ENCODE data around the gene NADSYN1. TPM values are rescaled to one million over a fixed set of nuclear protein-coding genes. Genes with fewer than 3 reads are reported as not detected.

The NADSYN1 gene
- total RNA-seq, 4 donors from 2014 or later = 144 to 271 (median 195) TPM

GRCh38 chr11:71433648-71434450, 19.2 kb upstream of the NADSYN1 start:
- no peaks in the 10 kb centered on the region for H3K9me3 ChIP-seq
- peaks cover 0 to 4% (median 0%) of the 10 kb centered on the region in 4 donors for H3K36me3 ChIP-seq
- TF ChIP-seq, protein P1, sequence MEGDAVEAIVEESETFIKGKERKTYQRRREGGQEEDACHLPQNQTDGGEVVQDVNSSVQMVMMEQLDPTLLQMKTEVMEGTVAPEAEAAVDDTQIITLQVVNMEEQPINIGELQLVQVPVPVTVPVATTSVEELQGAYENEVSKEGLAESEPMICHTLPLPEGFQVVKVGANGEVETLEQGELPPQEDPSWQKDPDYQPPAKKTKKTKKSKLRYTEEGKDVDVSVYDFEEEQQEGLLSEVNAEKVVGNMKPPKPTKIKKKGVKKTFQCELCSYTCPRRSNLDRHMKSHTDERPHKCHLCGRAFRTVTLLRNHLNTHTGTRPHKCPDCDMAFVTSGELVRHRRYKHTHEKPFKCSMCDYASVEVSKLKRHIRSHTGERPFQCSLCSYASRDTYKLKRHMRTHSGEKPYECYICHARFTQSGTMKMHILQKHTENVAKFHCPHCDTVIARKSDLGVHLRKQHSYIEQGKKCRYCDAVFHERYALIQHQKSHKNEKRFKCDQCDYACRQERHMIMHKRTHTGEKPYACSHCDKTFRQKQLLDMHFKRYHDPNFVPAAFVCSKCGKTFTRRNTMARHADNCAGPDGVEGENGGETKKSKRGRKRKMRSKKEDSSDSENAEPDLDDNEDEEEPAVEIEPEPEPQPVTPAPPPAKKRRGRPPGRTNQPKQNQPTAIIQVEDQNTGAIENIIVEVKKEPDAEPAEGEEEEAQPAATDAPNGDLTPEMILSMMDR (IDR thresholded peaks at IDR 0.05) = no peak
- TF ChIP-seq POLR2AphosphoS5 (IDR thresholded peaks at IDR 0.05) = peak in 1 of 3 donors; percentile 19
- 74% methylated on average over 18 of the region's 19 CpGs; no CpG with 5 or more reads in 1 of the 2 donors for WGBS, 2 donors (ENCODE audit: low coverage in 1 of 2)
- DNase-seq = peak; percentile 72
- H3K27me3 ChIP-seq = no peaks in the 10 kb centered on the region
- H3K4me1 ChIP-seq = peaks cover 0 to 17% (median 12%) of the 10 kb centered on the region in 4 donors
- intact Hi-C loops (cut with DNase I; ENCODE audit: low total_unique reads) (no loop called here), in situ Hi-C loops (cut with MboI; ENCODE audit: low pct_ligation_motif_present in 1 of 4, low pct_unique_long_range_greater_than_20kb in 1 of 4, low sequenced_read_pairs in 3 of 4) (no loop called here)
- no peak overlapping the region for H3K4me3 ChIP-seq
- H3K27ac ChIP-seq = peak overlapping the region; percentile 17 to 79 (median 73)

DNA sequence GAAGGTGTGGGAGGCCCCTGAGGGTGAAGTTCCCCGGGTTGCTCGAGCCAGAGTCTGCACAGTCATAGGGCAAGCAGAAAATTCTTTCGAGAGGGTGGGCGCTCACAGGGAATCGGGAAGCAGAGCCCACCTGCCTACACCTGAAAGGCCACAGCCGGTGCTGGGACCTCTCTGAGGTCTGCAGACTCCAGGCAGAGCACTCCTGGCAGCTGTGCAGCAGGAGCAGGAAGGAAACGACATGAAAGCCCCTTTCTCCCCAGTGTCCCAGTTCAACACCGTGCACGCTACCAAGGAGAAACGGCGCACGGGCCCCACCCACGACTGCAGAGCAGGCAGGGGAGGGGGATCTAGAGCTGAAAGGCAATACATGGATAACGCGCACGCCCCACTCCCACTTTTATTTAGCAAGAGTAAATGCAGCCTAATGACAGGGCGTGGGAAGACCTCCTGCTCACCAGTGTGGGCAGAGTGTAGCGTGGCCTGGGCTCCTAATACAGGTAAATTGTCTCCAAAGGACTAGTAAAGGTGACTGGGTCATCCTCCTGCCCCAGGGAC, 18.4 kb upstream of the NADSYN1 start:
- H3K27ac ChIP-seq = no peak overlapping the region
- DNase-seq = no peak
- intact Hi-C loops (cut with DNase I; ENCODE audit: low total_unique reads) = no loop called here
- H3K27me3 ChIP-seq = no peaks in the 10 kb centered on the region
- H3K4me1 ChIP-seq = peaks cover 0 to 17% (median 12%) of the 10 kb centered on the region in 4 donors
- H3K36me3 ChIP-seq = peaks cover 0 to 4% (median 0%) of the 10 kb centered on the region in 4 donors
- TF ChIP-seq POLR2A (IDR thresholded peaks at IDR 0.05) (no peak), POLR2AphosphoS5 (IDR thresholded peaks at IDR 0.05) (no peak), EP300 (IDR thresholded peaks at IDR 0.05; ENCODE audit: low read depth) (no peak)
- TF ChIP-seq, protein P1 (IDR thresholded peaks at IDR 0.05) = no peak
- H3K9me3 ChIP-seq = no peaks in the 10 kb centered on the region
- 83 to 86% methylated on average over 5 to 18 of the region's 18 CpGs for WGBS, 2 donors (ENCODE audit: low coverage in 1 of 2)
- no peak overlapping the region for H3K4me3 ChIP-seq
- in situ Hi-C loops (cut with MboI; ENCODE audit: low pct_ligation_motif_present in 1 of 4, low pct_unique_long_range_greater_than_20kb in 1 of 4, low sequenced_read_pairs in 3 of 4) = no loop called here

DNA sequence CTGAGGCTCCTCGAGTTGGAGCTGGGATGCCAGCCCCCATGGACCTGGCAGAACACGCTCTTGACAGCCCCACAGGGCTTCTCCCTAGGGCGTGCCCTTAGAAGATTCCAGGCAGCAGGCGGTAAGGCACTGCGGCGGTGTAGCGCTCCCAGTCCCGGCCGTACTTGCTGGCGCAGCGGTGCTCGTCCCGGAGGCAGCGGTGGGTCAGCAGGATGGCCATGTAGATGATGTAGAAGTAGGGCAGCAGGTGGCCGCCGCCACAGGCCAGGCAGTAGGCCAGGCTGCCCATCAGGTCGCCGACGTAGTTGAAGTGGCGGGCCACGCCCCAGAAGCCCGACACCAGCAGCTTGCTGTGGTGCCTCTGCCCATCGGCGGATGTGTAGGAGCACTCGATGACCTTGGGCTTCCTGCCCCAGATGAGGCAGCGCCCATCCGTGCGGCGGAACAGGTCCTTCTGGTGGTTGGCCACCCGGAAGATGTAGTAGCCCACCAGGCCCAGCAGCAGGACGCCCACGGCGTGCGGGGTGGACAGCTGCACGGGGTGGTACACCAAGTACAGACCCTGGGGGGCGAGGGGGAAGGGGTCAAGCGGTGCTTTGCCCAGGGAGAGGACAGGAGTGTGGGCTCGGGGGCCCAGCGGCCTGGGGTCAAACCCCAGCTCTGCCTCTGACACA, 17.6 kb upstream of the NADSYN1 start:
- Histone ChIP-seq H3K4me3 (no peak overlapping the region), H3K4me1 (peaks cover 0 to 17% (median 12%) of the 10 kb centered on the region in 4 donors), H3K9me3 (no peaks in the 10 kb centered on the region), H3K27ac (no peak overlapping the region), H3K36me3 (peaks cover 0 to 4% (median 0%) of the 10 kb centered on the region in 4 donors), H3K27me3 (no peaks in the 10 kb centered on the region)
- TF ChIP-seq POLR2AphosphoS5 (IDR thresholded peaks at IDR 0.05) (no peak), POLR2A (IDR thresholded peaks at IDR 0.05) (no peak), EP300 (IDR thresholded peaks at IDR 0.05; ENCODE audit: low read depth) (no peak)
- TF ChIP-seq, protein P1 (IDR thresholded peaks at IDR 0.05) = no peak
- DNase-seq = no peak
- 95% methylated on average over 31 of the region's 39 CpGs; no CpG with 5 or more reads in 1 of the 2 donors for WGBS, 2 donors (ENCODE audit: low coverage in 1 of 2)
- in situ Hi-C loops (cut with MboI; ENCODE audit: low pct_ligation_motif_present in 1 of 4, low pct_unique_long_range_greater_than_20kb in 1 of 4, low sequenced_read_pairs in 3 of 4) = no loop called here
- intact Hi-C loops (cut with DNase I; ENCODE audit: low total_unique reads) = no loop called here

GRCh38 chr11:71436861-71437260, 16.1 kb upstream of the NADSYN1 start:
- DNase-seq = no peak
- Histone ChIP-seq H3K4me3 (no peak overlapping the region), H3K36me3 (peaks cover 0 to 10% (median 3%) of the 10 kb centered on the region in 4 donors), H3K9me3 (no peaks in the 10 kb centered on the region), H3K27ac (no peak overlapping the region), H3K27me3 (no peaks in the 10 kb centered on the region), H3K4me1 (peaks cover 0 to 17% (median 12%) of the 10 kb centered on the region in 4 donors)
- intact Hi-C loops (cut with DNase I; ENCODE audit: low total_unique reads) (no loop called here), in situ Hi-C loops (cut with MboI; ENCODE audit: low pct_ligation_motif_present in 1 of 4, low pct_unique_long_range_greater_than_20kb in 1 of 4, low sequenced_read_pairs in 3 of 4) (no loop called here)
- 90 to 93% methylated on average over 3 to 8 of the region's 8 CpGs for WGBS, 2 donors (ENCODE audit: low coverage in 1 of 2)
- TF ChIP-seq POLR2A (IDR thresholded peaks at IDR 0.05) = no peak
- TF ChIP-seq EP300 (IDR thresholded peaks at IDR 0.05; ENCODE audit: low read depth) = no peak
- TF ChIP-seq, protein P1 (IDR thresholded peaks at IDR 0.05) = no peak
- no peak for TF ChIP-seq POLR2AphosphoS5 (IDR thresholded peaks at IDR 0.05)

Data from transverse colon (tissue), 4 donors.